AG09319 (cell line): ENCODE results near the gene CYP3A4.
"Not testable (repeated sequence)": the region's sequence is repeated elsewhere in the genome, so short reads cannot be mapped to it uniquely, and the experiment has no call there.

Experiments used
- DNase-seq: peaks from one replicate; pipeline ENCODE4 v3.0.0-alpha.2; 2010; ENCODE audit warnings: low read depth; ENCODE audit errors: extremely low read depth
- TF ChIP-seq, protein P1 (sequence below): IDR thresholded peaks from 2 replicates; pipeline ENCODE4 v1.5.1; 2011; ENCODE audit warnings: low read depth, mild to moderate bottlenecking, inconsistent platforms, low read length, moderate library complexity

CYP3A4 gene

DNA sequence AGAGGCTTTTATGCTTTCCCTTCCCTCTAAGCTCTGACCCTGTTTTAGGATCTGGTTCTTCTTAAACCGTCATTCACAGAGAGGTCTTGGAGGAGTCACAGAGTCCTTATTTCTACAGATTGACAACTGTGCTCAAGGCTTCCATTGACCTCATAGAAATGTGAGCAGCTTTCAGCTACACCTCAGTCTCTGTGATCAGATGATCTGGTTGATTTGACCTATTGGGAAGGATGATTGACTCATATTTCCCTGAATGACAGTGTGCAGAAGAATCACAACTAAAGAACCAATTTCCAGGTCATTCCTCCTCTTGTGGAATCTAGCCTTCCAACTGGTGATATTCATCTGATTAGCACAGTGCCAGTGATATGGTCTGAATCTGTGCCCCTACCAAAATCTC is 3.4 kb downstream of the CYP3A4 start:
- DNase-seq = no peak
- TF ChIP-seq, protein P1, sequence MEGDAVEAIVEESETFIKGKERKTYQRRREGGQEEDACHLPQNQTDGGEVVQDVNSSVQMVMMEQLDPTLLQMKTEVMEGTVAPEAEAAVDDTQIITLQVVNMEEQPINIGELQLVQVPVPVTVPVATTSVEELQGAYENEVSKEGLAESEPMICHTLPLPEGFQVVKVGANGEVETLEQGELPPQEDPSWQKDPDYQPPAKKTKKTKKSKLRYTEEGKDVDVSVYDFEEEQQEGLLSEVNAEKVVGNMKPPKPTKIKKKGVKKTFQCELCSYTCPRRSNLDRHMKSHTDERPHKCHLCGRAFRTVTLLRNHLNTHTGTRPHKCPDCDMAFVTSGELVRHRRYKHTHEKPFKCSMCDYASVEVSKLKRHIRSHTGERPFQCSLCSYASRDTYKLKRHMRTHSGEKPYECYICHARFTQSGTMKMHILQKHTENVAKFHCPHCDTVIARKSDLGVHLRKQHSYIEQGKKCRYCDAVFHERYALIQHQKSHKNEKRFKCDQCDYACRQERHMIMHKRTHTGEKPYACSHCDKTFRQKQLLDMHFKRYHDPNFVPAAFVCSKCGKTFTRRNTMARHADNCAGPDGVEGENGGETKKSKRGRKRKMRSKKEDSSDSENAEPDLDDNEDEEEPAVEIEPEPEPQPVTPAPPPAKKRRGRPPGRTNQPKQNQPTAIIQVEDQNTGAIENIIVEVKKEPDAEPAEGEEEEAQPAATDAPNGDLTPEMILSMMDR = no peak

DNA sequence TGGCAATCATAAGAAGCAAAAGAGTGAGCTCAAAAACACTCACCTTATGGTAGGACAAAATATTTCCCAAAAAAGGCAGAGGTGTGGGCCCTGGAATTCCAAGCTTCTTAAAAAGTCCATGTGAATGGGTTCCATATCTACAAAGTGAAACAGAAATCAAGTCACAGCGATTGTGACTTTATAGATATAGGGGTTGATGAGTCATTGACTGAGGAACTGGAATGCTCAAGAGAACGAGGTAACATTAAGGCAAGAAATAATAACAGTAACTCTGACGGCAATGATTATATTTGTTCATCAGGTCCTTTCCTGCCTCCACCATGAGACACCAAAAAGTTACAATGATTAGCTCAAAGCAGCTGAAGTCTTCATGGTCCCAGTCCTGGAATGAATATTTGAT is 4.0 kb downstream of the CYP3A4 start:
- TF ChIP-seq, protein P1 = no peak
- no peak for DNase-seq

DNA sequence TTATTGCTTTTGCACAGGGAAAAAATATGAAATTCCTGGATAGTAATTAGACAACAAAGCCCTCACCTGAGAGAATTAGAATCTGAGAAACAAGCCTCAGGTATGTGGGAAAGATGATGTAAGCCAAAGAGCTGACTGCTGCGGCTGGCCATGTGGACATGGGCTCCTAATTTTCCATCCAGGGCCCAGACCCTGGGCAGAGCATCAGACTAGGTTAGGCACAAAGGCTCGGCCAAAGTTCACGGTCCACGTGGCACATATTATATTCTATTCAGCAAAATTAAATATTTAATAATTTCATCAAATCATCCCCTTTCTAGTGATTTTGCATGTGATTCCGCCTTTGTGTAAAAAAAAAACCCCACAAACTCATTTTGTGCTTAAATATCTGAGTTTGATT is 5.1 kb downstream of the CYP3A4 start:
- TF ChIP-seq, protein P1 = no peak
- no peak for DNase-seq

DNA sequence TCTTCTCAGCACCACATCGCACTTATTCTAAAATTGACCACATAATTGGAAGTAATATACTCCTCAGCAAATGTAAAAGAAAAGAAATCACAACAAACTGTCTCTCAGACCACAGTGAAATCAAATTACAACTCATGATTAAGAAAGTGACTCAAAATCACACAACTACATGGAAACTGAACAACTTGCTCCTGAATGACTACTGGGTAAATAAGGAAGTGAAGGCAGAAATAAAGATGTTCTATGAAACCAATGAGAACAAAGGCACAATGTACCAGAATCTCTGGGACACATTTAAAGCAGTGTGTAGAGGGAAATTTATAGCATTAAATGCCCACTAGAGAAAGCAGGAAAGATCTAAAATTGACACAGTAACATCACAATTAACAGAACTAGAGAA is 10.6 kb downstream of the CYP3A4 start:
- not testable (repeated sequence) for DNase-seq

DNA sequence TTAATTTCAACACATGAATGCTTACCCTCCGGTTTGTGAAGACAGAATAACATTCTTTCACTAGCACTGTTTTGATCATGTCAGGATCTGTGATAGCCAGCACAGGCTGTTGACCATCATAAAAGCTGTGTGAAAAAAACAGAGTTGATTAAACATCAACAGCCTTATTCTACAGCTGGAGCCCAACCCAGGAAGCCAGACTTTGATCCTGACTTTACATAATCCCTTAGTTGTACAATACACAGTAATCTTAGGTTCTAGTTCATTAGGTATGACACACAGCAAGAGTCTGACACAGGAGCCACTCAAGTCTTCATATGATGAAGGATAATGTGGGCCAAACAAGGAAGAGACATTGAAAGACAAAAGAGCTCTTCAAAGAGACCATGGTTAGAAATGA is 11.4 kb downstream of the CYP3A4 start:
- DNase-seq = no peak
- TF ChIP-seq, protein P1 = no peak

DNA sequence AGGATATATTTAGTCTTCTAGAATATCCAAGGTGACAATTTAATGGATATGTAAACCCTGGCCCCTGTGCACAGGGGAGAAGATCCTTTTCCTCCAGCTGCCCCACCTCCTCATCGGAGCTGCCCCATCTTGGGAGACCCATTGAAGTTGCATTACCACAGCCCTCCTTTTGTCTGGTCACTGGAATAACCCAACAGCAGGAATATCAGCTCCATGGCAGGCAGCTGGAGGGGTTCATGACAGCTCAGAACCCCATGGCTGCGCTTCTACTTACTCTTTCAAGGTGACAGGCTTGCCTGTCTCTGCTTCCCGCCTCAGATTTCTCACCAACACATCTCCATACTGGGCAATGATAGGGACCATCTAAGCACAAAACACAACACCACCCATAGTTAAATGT is 14.5 kb downstream of the CYP3A4 start:
- DNase-seq = not testable (repeated sequence)

DNA sequence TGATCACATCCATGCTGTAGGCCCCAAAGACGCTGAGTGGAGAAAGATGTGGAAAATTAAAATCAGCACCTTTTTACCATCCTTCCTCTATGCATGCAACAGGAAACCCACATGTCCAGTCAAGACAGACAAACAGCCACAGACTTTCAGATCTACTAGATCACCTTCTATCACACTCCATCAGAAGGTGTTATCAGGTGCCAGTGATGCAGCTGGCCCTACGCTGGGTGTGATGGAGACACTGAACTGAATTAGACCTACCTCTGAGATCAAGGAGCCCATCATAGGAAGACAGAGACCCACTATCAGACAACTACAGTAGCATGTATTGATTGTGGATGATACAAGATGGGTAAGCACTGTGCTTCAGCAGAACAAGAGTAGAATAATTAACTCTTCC is 15.5 kb downstream of the CYP3A4 start:
- TF ChIP-seq, protein P1 = no peak
- no peak for DNase-seq

DNA sequence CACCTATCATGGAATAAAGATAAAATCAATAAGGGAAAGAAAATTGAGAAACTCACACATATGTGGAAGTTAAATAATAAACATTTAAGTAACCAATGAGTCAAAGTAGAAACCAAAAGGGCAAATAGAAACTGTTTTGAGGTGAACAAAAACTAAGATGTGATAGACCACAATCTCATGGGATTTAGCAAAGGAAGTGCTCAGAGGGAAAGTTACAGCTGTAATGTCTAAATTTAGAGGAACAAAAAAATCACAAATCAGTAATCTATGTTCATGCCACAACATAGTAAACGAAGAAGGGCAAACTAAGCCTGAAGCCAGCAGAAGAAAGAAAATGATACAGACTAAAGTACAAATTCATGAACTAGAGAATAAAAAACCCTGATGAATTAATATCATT is 16.3 kb downstream of the CYP3A4 start:
- TF ChIP-seq, protein P1 = no peak

DNA sequence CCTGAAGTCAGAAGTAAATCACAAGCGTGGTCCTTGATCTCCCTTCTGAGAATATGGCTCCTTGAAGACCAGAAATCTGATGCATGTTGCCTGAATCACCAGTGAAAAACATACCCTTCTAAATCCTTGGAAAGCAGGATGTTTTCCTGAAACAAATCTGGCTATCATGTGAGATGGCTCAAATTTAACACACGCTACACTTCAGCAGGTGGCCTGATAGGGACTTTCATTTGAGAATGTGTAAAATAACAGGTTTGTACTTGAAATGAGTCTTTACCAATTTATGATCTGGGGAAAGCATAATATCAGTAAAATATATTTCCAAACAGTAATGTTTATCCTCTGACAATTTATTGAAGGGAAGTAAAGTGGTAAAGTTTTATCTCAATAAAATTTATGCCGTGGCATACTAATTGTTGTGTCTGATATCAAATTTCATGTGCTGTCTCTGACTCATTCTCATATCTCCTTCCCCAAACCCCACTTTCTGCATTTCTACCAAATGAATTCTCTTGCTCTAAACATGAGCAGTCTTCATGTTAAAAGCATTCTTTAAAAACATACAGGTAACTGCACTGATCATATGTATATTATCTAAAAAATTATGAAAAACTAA is 17.4 kb downstream of the CYP3A4 start:
- no peak for DNase-seq
- TF ChIP-seq, protein P1 = no peak

More for the DNA sequence above, 16.3 kb downstream of the CYP3A4 start:
- DNase-seq = no peak
